Retinal pigment epithelial cell (primary cell): Measurements from ENCODE around the gene PCDHGB3.

Experiments used
- DNase-seq: peaks from one replicate; pipeline ENCODE4 v3.0.0-alpha.2; 2010; ENCODE audit warnings: low read depth
- H3K4me3 ChIP-seq: 2 replicates; pipeline ENCODE4 v1.5.1; 2011; ENCODE audit warnings: mild to moderate bottlenecking, low read length, control low read depth, moderate library complexity
- CTCF ChIP-seq: conservative IDR thresholded peaks from 2 replicates; pipeline ENCODE4 v1.5.1; 2011; ENCODE audit warnings: low read depth, low read length, control low read depth, inconsistent platforms

The PCDHGB3 gene

GRCh38 chr5:141359790-141360426, 10.1 kb upstream of the PCDHGB3 start, which contains the start of gene PCDHGB2:
Gene PCDHGB2, plus strand, starts transcription at chr5:141359994. Its CDS starts 142 bp downstream, at chr5:141360136.
- peak; percentile 22 for TF ChIP-seq CTCF
- no peak for DNase-seq
- peak within 1 kb of the TSS; percentile 22 for H3K4me3 ChIP-seq

- no peak for DNase-seq
- TF ChIP-seq CTCF: no peak
- H3K4me3 ChIP-seq: no peak overlapping the region
Observed at GRCh38 chr5:141360685-141361084, 9.4 kb upstream of the PCDHGB3 start.

GRCh38 chr5:141362719-141363118, 7.3 kb upstream of the PCDHGB3 start:
- no peak for TF ChIP-seq CTCF
- DNase-seq: no peak
- H3K4me3 ChIP-seq: no peak overlapping the region

GRCh38 chr5:141363952-141364660, 5.9 kb upstream of the PCDHGB3 start, which contains the start of gene PCDHGA5:
Gene PCDHGA5, plus strand, starts transcription at chr5:141364162. Its CDS starts 169 bp downstream, at chr5:141364331.
- no peak for TF ChIP-seq CTCF
- H3K4me3 ChIP-seq: no peak within 1 kb of the TSS
- DNase-seq: no peak

- TF ChIP-seq CTCF: no peak
- H3K4me3 ChIP-seq: no peak overlapping the region
- no peak for DNase-seq
Observed at GRCh38 chr5:141366016-141366896, 3.8 kb upstream of the PCDHGB3 start.

GRCh38 chr5:141371572-141372475, 1.8 kb downstream of the PCDHGB3 start:
- TF ChIP-seq CTCF: no peak
- H3K4me3 ChIP-seq: no peak overlapping the region
- no peak for DNase-seq
